Ishikawa (cell line): ENCODE data around the gene CKM.

ENCODE experiments used
- CEBPB ChIP-seq: IDR thresholded peaks from 2 replicates; pipeline ENCODE4 v1.6.1; 2012
- EP300 ChIP-seq: IDR thresholded peaks from 2 replicates; pipeline ENCODE4 v1.6.1; 2012; ENCODE audit warnings: borderline replicate concordance
- NFIC ChIP-seq: IDR thresholded peaks from 2 replicates; pipeline ENCODE4 v1.6.1; 2012
- RAD21 ChIP-seq: IDR thresholded peaks from 2 replicates; pipeline ENCODE4 v1.6.1; 2012; ENCODE audit warnings: low read depth
- TAF1 ChIP-seq: IDR thresholded peaks from 2 replicates; pipeline ENCODE4 v1.6.1; 2012; ENCODE audit warnings: low read depth, mild to moderate bottlenecking
- YY1 ChIP-seq: IDR thresholded peaks from 2 replicates; pipeline ENCODE4 v1.6.1; 2012; ENCODE audit warnings: low read depth
- TF ChIP-seq, protein P1 (sequence below): IDR thresholded peaks from 2 replicates; pipeline ENCODE4 v1.6.1; 2012
- TF ChIP-seq, protein P2 (sequence below): IDR thresholded peaks from 2 replicates; pipeline ENCODE4 v1.6.1; 2012
- TF ChIP-seq, protein P3 (sequence below): IDR thresholded peaks from 2 replicates; pipeline ENCODE4 v1.6.1; 2012; ENCODE audit warnings: low read depth, mild to moderate bottlenecking

DNA sequence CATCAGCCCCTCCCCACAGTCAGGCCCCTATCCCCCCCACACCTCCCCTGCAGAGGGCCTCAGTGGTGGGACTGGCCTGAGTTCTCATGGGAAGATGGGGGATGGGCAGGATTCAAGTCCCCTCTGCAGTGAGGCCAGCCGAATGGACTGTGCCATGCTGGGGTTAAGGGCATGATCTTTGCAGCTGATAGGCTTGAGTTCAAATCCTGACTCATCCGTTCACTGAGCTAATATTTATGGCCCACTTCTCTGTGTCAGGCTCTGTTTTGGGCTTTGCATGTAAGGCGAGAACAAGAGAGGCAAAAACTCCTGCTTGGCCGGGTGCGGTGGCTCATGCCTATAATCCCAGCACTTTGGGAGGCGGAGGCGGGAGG is 51.0 kb downstream of the CKM start:
- TF ChIP-seq CEBPB (no peak), EP300 (no peak), RAD21 (no peak), NFIC (no peak), YY1 (no peak), TAF1 (no peak)
- TF ChIP-seq, protein P1, sequence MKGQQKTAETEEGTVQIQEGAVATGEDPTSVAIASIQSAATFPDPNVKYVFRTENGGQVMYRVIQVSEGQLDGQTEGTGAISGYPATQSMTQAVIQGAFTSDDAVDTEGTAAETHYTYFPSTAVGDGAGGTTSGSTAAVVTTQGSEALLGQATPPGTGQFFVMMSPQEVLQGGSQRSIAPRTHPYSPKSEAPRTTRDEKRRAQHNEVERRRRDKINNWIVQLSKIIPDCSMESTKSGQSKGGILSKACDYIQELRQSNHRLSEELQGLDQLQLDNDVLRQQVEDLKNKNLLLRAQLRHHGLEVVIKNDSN: no peak
- TF ChIP-seq, protein P2, sequence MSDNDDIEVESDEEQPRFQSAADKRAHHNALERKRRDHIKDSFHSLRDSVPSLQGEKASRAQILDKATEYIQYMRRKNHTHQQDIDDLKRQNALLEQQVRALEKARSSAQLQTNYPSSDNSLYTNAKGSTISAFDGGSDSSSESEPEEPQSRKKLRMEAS: no peak
- TF ChIP-seq, protein P3, sequence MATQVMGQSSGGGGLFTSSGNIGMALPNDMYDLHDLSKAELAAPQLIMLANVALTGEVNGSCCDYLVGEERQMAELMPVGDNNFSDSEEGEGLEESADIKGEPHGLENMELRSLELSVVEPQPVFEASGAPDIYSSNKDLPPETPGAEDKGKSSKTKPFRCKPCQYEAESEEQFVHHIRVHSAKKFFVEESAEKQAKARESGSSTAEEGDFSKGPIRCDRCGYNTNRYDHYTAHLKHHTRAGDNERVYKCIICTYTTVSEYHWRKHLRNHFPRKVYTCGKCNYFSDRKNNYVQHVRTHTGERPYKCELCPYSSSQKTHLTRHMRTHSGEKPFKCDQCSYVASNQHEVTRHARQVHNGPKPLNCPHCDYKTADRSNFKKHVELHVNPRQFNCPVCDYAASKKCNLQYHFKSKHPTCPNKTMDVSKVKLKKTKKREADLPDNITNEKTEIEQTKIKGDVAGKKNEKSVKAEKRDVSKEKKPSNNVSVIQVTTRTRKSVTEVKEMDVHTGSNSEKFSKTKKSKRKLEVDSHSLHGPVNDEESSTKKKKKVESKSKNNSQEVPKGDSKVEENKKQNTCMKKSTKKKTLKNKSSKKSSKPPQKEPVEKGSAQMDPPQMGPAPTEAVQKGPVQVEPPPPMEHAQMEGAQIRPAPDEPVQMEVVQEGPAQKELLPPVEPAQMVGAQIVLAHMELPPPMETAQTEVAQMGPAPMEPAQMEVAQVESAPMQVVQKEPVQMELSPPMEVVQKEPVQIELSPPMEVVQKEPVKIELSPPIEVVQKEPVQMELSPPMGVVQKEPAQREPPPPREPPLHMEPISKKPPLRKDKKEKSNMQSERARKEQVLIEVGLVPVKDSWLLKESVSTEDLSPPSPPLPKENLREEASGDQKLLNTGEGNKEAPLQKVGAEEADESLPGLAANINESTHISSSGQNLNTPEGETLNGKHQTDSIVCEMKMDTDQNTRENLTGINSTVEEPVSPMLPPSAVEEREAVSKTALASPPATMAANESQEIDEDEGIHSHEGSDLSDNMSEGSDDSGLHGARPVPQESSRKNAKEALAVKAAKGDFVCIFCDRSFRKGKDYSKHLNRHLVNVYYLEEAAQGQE: no peak
